HUES64 (cell line): ENCODE results near the gene STXBP5L.
"Not testable (repeated sequence)": the region's sequence is repeated elsewhere in the genome, so short reads cannot be mapped to it uniquely, and the experiment has no call there.

Experiments
- H3K27ac ChIP-seq: 2 replicates; pipeline ENCODE4 v1.7.0; 2013; ENCODE audit warnings: low read depth, low read length, inconsistent platforms
- H3K27me3 ChIP-seq: 2 replicates; pipeline ENCODE4 v1.6.1; 2013; ENCODE audit warnings: mild to moderate bottlenecking, low read length; ENCODE audit not compliant: insufficient read depth
- H3K36me3 ChIP-seq: 2 replicates; pipeline ENCODE4 v1.6.1; 2013; ENCODE audit warnings: mild to moderate bottlenecking, low read length; ENCODE audit not compliant: insufficient read depth
- H3K4me1 ChIP-seq: 2 replicates; pipeline ENCODE4 v1.6.1; 2013; ENCODE audit warnings: mild to moderate bottlenecking, low read length, moderate library complexity; ENCODE audit not compliant: insufficient read depth
- H3K4me3 ChIP-seq: 2 replicates; pipeline ENCODE4 v1.5.1; 2013; ENCODE audit warnings: mild to moderate bottlenecking, low read length, moderate library complexity
- H3K9ac ChIP-seq: 2 replicates; pipeline ENCODE4 v1.6.1; 2013; ENCODE audit warnings: mild to moderate bottlenecking, low read depth, low read length
- H3K9me3 ChIP-seq: 2 replicates; pipeline ENCODE4 v1.6.1; 2013; ENCODE audit warnings: low read depth, low read length; ENCODE audit not compliant: insufficient read depth
- WGBS: fragments of 150-250, 120-280 bp; methylation state at CpG from one replicate; pipeline ENCODE4 v1.1.7; 2013; ENCODE audit warnings: missing lambda C conversion rate; 5-methylcytosine and 5-hydroxymethylcytosine counted together

The STXBP5L gene

GRCh38 chr3:121231872-121232271, 323.9 kb downstream of the STXBP5L start:
- no peak overlapping the region for H3K4me3 ChIP-seq
- H3K36me3 ChIP-seq: no peaks in the 10 kb centered on the region
- H3K9me3 ChIP-seq: no peaks in the 10 kb centered on the region
- no peaks in the 10 kb centered on the region for H3K4me1 ChIP-seq
- no peak overlapping the region for H3K27ac ChIP-seq
- WGBS: 87% methylated on average over 3 of the region's 3 CpGs
- no peak overlapping the region for H3K9ac ChIP-seq
- H3K27me3 ChIP-seq: no peaks in the 10 kb centered on the region

- Histone ChIP-seq H3K27ac (no peak overlapping the region), H3K9ac (no peak overlapping the region), H3K27me3 (no peaks in the 10 kb centered on the region), H3K9me3 (no peaks in the 10 kb centered on the region), H3K4me3 (no peak overlapping the region), H3K4me1 (peaks cover 4% of the 10 kb centered on the region; the same call in 1 of the 2 replicates), H3K36me3 (no peaks in the 10 kb centered on the region)
- 95% methylated on average over 5 of the region's 5 CpGs for WGBS
Measured at GRCh38 chr3:121232309-121233225, 324.6 kb downstream of the STXBP5L start.

GRCh38 chr3:121243208-121243607, 335.2 kb downstream of the STXBP5L start:
- H3K9ac ChIP-seq: no peak overlapping the region
- 100% methylated on average over 1 of the region's 1 CpG for WGBS

GRCh38 chr3:121252676-121253075, 344.7 kb downstream of the STXBP5L start:
- no peak overlapping the region for H3K27ac ChIP-seq
- no peaks in the 10 kb centered on the region for H3K9me3 ChIP-seq
- H3K4me1 ChIP-seq: no peaks in the 10 kb centered on the region
- no peaks in the 10 kb centered on the region for H3K36me3 ChIP-seq
- 88% methylated on average over 2 of the region's 2 CpGs for WGBS
- H3K27me3 ChIP-seq: no peaks in the 10 kb centered on the region
- H3K4me3 ChIP-seq: no peak overlapping the region
- H3K9ac ChIP-seq: no peak overlapping the region

More at GRCh38 chr3:121243208-121243607, 335.2 kb downstream of the STXBP5L start:
- H3K4me1 ChIP-seq: no peaks in the 10 kb centered on the region
- H3K27me3 ChIP-seq: no peaks in the 10 kb centered on the region
- no peaks in the 10 kb centered on the region for H3K9me3 ChIP-seq
- H3K4me3 ChIP-seq: no peak overlapping the region
- H3K36me3 ChIP-seq: no peaks in the 10 kb centered on the region
- no peak overlapping the region for H3K27ac ChIP-seq

- Histone ChIP-seq H3K9ac (no peak overlapping the region), H3K27me3 (no peaks in the 10 kb centered on the region), H3K27ac (no peak overlapping the region), H3K4me3 (no peak overlapping the region), H3K9me3 (no peaks in the 10 kb centered on the region), H3K36me3 (no peaks in the 10 kb centered on the region), H3K4me1 (no peaks in the 10 kb centered on the region)
- no CpG with 5 or more reads among the region's 1 CpG for WGBS
Measured at GRCh38 chr3:121269389-121269788, 361.4 kb downstream of the STXBP5L start.

- H3K27me3 ChIP-seq: no peaks in the 10 kb centered on the region
- H3K36me3 ChIP-seq: no peaks in the 10 kb centered on the region
- H3K9ac ChIP-seq: no peak overlapping the region
- no peaks in the 10 kb centered on the region for H3K9me3 ChIP-seq
- H3K4me1 ChIP-seq: no peaks in the 10 kb centered on the region
- no peak overlapping the region for H3K27ac ChIP-seq
- H3K4me3 ChIP-seq: no peak overlapping the region
Measured at GRCh38 chr3:121274411-121274810, 366.4 kb downstream of the STXBP5L start.

GRCh38 chr3:121295452-121295851, 387.4 kb downstream of the STXBP5L start:
- Histone ChIP-seq H3K36me3 (no peaks in the 10 kb centered on the region), H3K9me3 (no peaks in the 10 kb centered on the region), H3K4me3 (no peak overlapping the region), H3K9ac (no peak overlapping the region), H3K27me3 (no peaks in the 10 kb centered on the region), H3K4me1 (no peaks in the 10 kb centered on the region), H3K27ac (no peak overlapping the region)
- WGBS: 83% methylated on average over 2 of the region's 3 CpGs

GRCh38 chr3:121295979-121296378, 388.0 kb downstream of the STXBP5L start:
- H3K27me3 ChIP-seq: no peaks in the 10 kb centered on the region
- no peaks in the 10 kb centered on the region for H3K36me3 ChIP-seq
- H3K4me1 ChIP-seq: no peaks in the 10 kb centered on the region
- H3K27ac ChIP-seq: no peak overlapping the region
- H3K4me3 ChIP-seq: no peak overlapping the region
- no peak overlapping the region for H3K9ac ChIP-seq
- H3K9me3 ChIP-seq: no peaks in the 10 kb centered on the region

GRCh38 chr3:121324320-121324719, 416.3 kb downstream of the STXBP5L start:
- Histone ChIP-seq H3K27ac (no peak overlapping the region), H3K4me3 (no peak overlapping the region), H3K4me1 (no peaks in the 10 kb centered on the region), H3K9me3 (no peaks in the 10 kb centered on the region), H3K9ac (no peak overlapping the region), H3K27me3 (no peaks in the 10 kb centered on the region), H3K36me3 (no peaks in the 10 kb centered on the region)

GRCh38 chr3:121330118-121330517, 422.1 kb downstream of the STXBP5L start:
- Histone ChIP-seq H3K9me3 (no peaks in the 10 kb centered on the region), H3K27me3 (no peaks in the 10 kb centered on the region), H3K9ac (no peak overlapping the region), H3K27ac (no peak overlapping the region), H3K36me3 (no peaks in the 10 kb centered on the region), H3K4me3 (no peak overlapping the region), H3K4me1 (no peaks in the 10 kb centered on the region)
- WGBS: 91% methylated on average over 1 of the region's 1 CpG

- 90% methylated on average over 4 of the region's 4 CpGs for WGBS
- no peak overlapping the region for H3K9ac ChIP-seq
- no peaks in the 10 kb centered on the region for H3K36me3 ChIP-seq
- no peaks in the 10 kb centered on the region for H3K27me3 ChIP-seq
- H3K4me1 ChIP-seq: no peaks in the 10 kb centered on the region
- H3K27ac ChIP-seq: no peak overlapping the region
- H3K4me3 ChIP-seq: no peak overlapping the region
- H3K9me3 ChIP-seq: no peaks in the 10 kb centered on the region
Measured at GRCh38 chr3:121330634-121331033, 422.6 kb downstream of the STXBP5L start.

GRCh38 chr3:121355960-121356359, 448.0 kb downstream of the STXBP5L start:
- not testable (repeated sequence) for H3K27ac ChIP-seq, H3K4me3 ChIP-seq, H3K4me1 ChIP-seq, H3K9me3 ChIP-seq, H3K9ac ChIP-seq, H3K36me3 ChIP-seq, H3K27me3 ChIP-seq
- 94% methylated on average over 5 of the region's 5 CpGs for WGBS
